ENCODE results near the gene FGGY. TPM values are rescaled to one million over a fixed set of nuclear protein-coding genes. Genes with fewer than 3 reads are reported as not detected.

FGGY gene
- total and polyA plus RNA-seq, 5 donors: 10.0 to 20.5 (median 19.9) TPM

DNA sequence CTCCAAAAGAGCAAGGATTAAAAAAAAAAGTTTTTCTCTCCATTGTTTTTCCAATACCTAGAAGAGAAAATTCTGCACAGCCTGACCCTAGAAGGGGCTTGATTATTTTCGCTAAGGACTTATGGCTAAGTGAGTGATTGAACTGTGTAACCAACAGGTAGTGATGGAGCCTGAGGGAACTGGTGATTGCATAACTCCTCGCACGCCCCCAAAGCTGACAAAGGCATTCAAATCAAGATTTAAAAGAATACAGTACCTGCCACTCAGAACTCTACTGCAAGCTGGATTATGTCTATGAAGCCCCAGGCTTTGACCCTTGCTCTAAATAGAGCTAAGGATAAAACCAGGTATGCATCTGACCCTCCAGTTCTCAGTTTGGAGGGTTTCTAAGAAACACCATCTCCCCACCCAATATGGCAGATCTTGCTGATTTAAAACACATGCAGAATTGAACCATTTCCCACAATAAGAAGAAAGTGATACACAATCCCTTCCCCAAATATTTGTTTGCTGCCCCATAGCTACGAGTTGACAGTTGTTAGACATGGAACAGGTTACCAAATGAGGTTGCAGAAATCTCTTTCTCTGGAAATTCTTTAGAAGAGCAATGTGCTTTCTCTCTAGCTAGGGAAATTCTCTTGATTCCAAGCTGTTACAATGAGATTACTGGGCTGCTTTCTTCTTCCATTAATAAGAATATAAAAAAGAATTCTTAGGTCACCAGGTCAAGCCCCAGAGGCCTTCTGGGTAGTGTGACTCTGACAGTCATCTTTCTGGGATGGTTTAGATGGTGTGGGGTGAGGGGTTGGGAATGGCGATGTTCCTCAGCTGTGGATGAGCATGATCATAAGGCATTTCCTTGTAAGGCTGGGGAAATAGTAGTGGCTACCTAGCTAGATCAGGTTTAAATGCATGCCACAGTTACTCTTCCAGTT lies 35.1 kb downstream of the FGGY start:
- WGBS: 88% methylated on average over 5 of the region's 5 CpGs
- intact Hi-C loops (cut with DNase I): no loop called here
- Histone ChIP-seq H3K27me3 (ENCODE audit: control insufficient read depth, insufficient read depth) (no peaks in the 10 kb centered on the region), H3K4me1 (ENCODE audit: control insufficient read depth, insufficient read depth, low read length) (no peaks in the 10 kb centered on the region), H3K27ac (ENCODE audit: low read length) (no peak overlapping the region), H3K4me3 (ENCODE audit: low read length) (no peak overlapping the region), H3K9me3 (ENCODE audit: control insufficient read depth, low read length) (no peaks in the 10 kb centered on the region)
- ATAC-seq: no peak
- no peak for DNase-seq

DNA sequence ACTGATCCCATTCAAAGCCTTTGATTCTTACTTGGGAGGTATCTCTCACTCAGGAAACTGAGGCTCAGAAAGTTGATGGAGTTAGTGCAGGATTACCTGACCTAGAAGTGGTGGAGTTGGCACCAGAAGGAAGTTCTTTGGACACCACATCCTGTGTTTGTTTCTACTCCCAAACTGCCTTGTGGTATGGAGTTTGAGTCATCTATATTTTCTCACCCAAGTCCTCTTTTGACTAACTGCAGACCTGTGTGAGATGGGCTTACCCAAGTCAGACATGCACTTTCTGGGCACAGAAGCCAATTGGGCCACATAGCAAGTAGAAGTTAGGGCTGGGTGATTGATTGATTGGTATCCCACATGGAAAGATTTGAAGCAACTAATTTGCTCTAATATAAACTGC lies 36.1 kb downstream of the FGGY start:
- Histone ChIP-seq H3K27me3 (ENCODE audit: control insufficient read depth, insufficient read depth) (no peaks in the 10 kb centered on the region), H3K9me3 (ENCODE audit: control insufficient read depth, low read length) (no peaks in the 10 kb centered on the region), H3K4me3 (ENCODE audit: low read length) (no peak overlapping the region), H3K27ac (ENCODE audit: low read length) (no peak overlapping the region), H3K4me1 (ENCODE audit: control insufficient read depth, insufficient read depth, low read length) (no peaks in the 10 kb centered on the region)
- DNase-seq (no peak), ATAC-seq (no peak)
- intact Hi-C loops (cut with DNase I): no loop called here

DNA sequence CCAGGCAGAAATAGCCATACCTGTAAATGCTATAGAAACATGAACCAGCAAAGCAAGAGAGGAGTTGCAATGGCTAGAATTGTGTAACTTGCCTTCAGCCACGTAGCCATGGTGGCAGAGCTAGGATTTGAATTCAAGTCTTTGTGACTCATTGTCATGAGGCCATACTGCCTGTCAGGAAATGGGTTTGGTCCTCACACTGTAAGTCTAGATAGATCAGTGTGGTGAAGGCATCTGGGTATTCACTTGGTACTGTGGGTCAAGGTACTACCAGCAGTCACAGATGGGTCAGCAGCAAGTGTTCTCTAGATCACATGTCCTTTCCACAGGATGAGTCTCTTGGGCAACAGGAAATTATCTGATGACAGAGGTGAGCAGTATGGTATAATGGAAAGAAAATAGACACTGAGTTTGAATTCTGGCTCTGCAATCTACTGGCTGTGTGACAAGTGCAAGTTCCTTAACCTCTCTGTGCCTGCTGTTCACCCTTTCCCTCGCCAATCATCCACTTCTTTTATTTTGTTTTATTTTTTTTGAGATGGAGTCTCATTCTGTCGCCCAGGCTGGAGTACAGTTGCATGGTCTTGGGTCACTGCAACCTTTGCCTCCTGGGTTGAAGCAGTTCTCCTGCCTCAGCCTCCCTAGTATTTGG lies 36.9 kb downstream of the FGGY start:
- WGBS: 85% methylated on average over 3 of the region's 3 CpGs
- intact Hi-C loops (cut with DNase I): no loop called here
- Histone ChIP-seq H3K9me3 (ENCODE audit: control insufficient read depth, low read length) (no peaks in the 10 kb centered on the region), H3K27me3 (ENCODE audit: control insufficient read depth, insufficient read depth) (no peaks in the 10 kb centered on the region), H3K27ac (ENCODE audit: low read length) (no peak overlapping the region), H3K4me1 (ENCODE audit: control insufficient read depth, insufficient read depth, low read length) (no peaks in the 10 kb centered on the region), H3K4me3 (ENCODE audit: low read length) (no peak overlapping the region)
- ATAC-seq: peak in 1 of 2 donors; percentile 14
- DNase-seq: no peak

DNA sequence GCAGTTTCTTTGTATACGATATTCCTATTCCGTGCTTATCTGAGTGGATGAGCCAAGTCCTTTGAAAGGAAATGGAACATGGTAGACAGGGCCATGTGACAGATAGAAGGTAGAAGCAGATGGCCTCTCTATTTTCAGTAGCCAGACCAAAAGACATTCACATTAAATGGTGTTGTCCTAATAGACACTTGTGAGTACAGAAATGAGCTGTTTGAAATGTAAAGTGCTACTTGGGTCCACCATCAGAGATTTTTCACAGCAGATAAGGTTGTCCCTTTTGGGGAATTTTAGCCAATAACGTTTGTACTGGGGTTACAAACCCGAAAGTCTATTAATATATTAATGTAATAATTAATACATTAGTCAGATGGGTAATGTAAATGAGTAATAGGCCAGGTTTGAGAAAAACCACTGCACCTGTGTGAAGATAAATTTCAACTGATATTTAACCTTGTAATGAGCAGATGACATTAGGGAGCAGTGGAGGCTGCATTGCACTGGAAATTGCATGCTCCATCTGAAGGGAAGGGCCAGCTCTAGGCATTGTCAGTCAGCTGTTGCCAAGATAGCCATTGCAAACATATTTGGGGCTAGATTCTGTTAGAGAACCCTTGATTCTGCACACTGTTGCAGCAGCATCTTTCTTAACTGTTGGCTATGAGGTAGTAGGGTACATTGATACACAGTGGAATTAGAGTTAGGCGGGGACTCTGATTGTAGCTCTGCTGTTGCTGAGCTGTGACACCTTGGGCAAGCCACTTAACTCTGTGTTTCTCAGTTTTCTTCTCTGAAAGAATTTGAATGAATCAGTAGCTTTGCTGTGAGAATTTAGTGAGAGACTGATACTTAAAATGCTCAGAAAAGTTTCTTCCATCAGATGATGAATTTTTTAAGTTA lies 43.8 kb downstream of the FGGY start:
- no peaks in the 10 kb centered on the region for H3K9me3 ChIP-seq (ENCODE audit: control insufficient read depth, low read length)
- intact Hi-C loops (cut with DNase I): no loop called here
- 93% methylated on average over 5 of the region's 5 CpGs for WGBS

DNA sequence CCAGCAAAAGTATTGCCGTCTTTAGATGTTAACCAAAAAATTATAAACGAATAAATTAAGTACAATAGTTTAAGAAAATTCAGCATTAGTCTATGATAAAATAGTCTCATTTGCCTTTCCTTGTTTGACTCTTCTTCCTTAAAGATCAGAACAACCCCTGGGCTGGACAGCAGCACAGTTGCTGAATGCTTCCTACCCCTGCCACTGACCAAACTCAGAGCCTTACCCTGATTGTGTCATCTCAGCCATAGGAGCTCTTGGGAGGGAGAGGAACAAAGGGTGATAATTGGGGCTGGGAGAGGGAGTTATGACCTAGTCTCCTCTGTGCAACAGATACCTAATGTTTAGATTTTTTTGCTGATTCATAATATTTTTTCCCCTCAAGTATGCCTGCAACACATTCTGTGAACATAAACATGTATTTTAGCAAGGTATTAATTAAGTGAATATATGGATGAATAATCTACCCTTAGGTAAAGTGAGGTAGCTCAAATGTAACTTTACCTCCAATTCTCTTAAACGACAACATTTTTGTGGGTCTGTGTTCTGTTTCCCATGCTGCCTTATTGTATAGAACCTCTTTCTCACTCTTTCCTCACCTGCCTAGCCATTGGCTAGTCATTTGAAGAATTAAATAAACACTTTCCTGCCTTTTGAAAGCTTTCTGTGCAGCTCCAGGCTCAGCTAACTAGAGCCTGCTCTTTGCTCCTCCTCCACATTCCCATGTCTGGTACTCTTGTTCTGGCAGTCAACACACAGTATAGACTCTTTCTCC lies 46.1 kb downstream of the FGGY start:
- DNase-seq (no peak), ATAC-seq (no peak)
- no peaks in the 10 kb centered on the region for H3K4me1 ChIP-seq (ENCODE audit: control insufficient read depth, insufficient read depth, low read length)
- intact Hi-C loops (cut with DNase I): no loop called here
- WGBS: 94% methylated on average over 3 of the region's 3 CpGs
- no peak overlapping the region for H3K27ac ChIP-seq (ENCODE audit: low read length)
- no peaks in the 10 kb centered on the region for H3K9me3 ChIP-seq (ENCODE audit: control insufficient read depth, low read length)
- no peak overlapping the region for H3K4me3 ChIP-seq (ENCODE audit: low read length)
- H3K27me3 ChIP-seq (ENCODE audit: control insufficient read depth, insufficient read depth): no peaks in the 10 kb centered on the region

More for the DNA sequence above, 43.8 kb downstream of the FGGY start:
- no peak overlapping the region for H3K4me3 ChIP-seq (ENCODE audit: low read length)
- DNase-seq (no peak), ATAC-seq (no peak)
- H3K27ac ChIP-seq (ENCODE audit: low read length): no peak overlapping the region
- H3K27me3 ChIP-seq (ENCODE audit: control insufficient read depth, insufficient read depth): no peaks in the 10 kb centered on the region
- no peaks in the 10 kb centered on the region for H3K4me1 ChIP-seq (ENCODE audit: control insufficient read depth, insufficient read depth, low read length)

DNA sequence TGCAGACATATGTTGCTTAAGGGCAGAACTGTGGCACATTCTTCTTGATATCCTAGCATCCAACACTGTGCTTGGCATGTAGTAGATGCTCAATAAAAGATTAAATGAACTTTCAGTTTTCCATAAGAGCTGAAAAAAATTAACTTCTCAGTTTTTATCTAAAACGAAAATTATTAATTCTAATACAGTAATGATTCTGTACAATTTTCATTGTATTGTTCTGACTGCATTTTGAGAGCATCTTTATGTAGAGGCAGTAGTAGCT lies 46.6 kb downstream of the FGGY start:
- ATAC-seq (no peak), DNase-seq (no peak)
- H3K4me3 ChIP-seq (ENCODE audit: low read length): no peak overlapping the region
- H3K27me3 ChIP-seq (ENCODE audit: control insufficient read depth, insufficient read depth): no peaks in the 10 kb centered on the region
- H3K27ac ChIP-seq (ENCODE audit: low read length): no peak overlapping the region
- no peaks in the 10 kb centered on the region for H3K9me3 ChIP-seq (ENCODE audit: control insufficient read depth, low read length)
- no peaks in the 10 kb centered on the region for H3K4me1 ChIP-seq (ENCODE audit: control insufficient read depth, insufficient read depth, low read length)
- 78% methylated on average over 1 of the region's 1 CpG for WGBS
- intact Hi-C loops (cut with DNase I): no loop called here

DNA sequence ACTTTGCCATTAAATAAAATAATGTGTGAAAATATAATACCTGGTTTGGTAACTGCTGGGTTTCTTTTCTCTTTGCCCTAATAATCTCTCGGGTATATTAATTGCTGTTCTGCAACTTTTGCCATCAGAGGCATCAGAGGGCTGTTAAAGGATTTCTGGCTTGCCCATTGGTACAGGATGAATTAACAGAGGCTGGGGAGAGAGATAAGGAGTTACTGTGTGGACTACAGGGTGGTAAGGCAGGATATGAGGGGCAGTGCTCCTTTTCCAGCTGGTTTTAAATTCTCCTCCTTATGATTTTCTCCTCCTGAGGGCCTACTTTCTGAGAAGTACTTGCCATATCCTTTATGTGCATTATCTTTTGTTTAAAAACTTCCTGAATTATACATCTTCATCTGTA lies 48.3 kb downstream of the FGGY start:
- Histone ChIP-seq H3K27me3 (ENCODE audit: control insufficient read depth, insufficient read depth) (no peaks in the 10 kb centered on the region), H3K4me3 (ENCODE audit: low read length) (no peak overlapping the region), H3K4me1 (ENCODE audit: control insufficient read depth, insufficient read depth, low read length) (no peaks in the 10 kb centered on the region), H3K9me3 (ENCODE audit: control insufficient read depth, low read length) (no peaks in the 10 kb centered on the region), H3K27ac (ENCODE audit: low read length) (no peak overlapping the region)
- intact Hi-C loops (cut with DNase I): no loop called here
- DNase-seq (no peak), ATAC-seq (no peak)
- WGBS: 92% methylated on average over 1 of the region's 1 CpG

DNA sequence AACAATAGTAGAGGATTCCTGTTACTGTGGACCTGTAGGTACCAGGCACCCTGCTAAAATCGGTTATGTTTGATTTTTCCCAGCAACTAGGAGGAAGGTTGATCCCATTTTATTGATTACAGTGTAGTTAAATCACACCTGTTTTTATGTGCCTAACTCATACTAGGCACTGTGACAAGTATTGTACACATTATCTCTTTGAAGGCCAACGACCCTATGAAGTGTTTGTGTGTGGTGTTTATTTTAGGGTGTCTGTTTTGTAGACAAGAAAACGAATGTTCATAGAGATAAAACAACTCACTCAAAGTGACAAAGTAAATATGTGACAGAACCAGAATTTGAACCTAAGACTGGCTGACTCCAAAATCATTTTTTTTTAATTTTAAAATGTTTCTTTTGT lies 49.5 kb downstream of the FGGY start:
- DNase-seq: no peak
- Histone ChIP-seq H3K4me1 (ENCODE audit: control insufficient read depth, insufficient read depth, low read length) (no peaks in the 10 kb centered on the region), H3K27ac (ENCODE audit: low read length) (no peak overlapping the region), H3K9me3 (ENCODE audit: control insufficient read depth, low read length) (no peaks in the 10 kb centered on the region), H3K4me3 (ENCODE audit: low read length) (no peak overlapping the region), H3K27me3 (ENCODE audit: control insufficient read depth, insufficient read depth) (no peaks in the 10 kb centered on the region)
- intact Hi-C loops (cut with DNase I): no loop called here
- 70% methylated on average over 3 of the region's 3 CpGs for WGBS
- ATAC-seq: no peak

DNA sequence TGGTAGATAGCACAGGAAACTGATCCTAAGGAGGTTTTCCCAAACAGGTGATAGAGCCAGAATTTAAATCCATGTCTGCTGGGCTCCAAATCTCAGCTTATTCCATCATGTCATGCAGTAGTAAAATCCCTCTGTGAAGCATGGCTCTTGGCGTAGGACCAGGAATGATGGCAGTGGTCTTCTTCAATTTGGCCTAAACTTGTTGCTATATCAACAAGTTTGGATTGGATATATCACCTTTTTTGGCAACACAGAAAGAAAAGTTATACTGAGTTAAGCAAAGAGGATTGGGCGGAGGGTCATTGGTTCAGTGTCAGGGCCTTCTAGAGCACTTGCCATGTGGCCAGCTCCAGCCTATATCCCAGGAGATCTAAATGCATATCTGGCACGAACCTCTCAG lies 52.2 kb downstream of the FGGY start:
- no peaks in the 10 kb centered on the region for H3K4me1 ChIP-seq (ENCODE audit: control insufficient read depth, insufficient read depth, low read length)
- H3K9me3 ChIP-seq (ENCODE audit: control insufficient read depth, low read length): no peaks in the 10 kb centered on the region
- DNase-seq: no peak
- H3K27ac ChIP-seq (ENCODE audit: low read length): no peak overlapping the region
- no peak overlapping the region for H3K4me3 ChIP-seq (ENCODE audit: low read length)
- H3K27me3 ChIP-seq (ENCODE audit: control insufficient read depth, insufficient read depth): no peaks in the 10 kb centered on the region
- intact Hi-C loops (cut with DNase I): no loop called here
- 90% methylated on average over 3 of the region's 3 CpGs for WGBS
- ATAC-seq: no peak

DNA sequence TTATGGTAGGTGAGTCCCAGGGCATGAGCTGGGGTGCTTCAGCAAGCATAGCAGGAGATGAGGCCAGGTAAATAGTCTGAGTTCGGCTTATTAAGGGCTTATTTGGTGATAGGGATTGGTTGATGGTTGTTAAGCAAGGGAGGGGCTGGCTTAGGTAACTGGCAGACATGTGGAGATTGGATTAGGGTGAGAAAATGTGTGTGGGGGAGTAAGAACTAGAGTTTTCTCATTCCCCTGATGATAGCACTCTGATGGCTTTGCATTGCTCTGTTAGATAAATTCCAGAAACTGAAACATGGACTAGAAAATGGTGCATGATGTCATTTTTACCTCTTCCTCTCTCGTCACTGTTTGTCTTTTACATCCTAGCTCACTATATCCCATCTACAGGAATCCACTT lies 53.6 kb downstream of the FGGY start:
- DNase-seq: no peak
- H3K9me3 ChIP-seq (ENCODE audit: control insufficient read depth, low read length): no peaks in the 10 kb centered on the region
- H3K4me3 ChIP-seq (ENCODE audit: low read length): no peak overlapping the region
- H3K27me3 ChIP-seq (ENCODE audit: control insufficient read depth, insufficient read depth): no peaks in the 10 kb centered on the region
- intact Hi-C loops (cut with DNase I): no loop called here
- ATAC-seq: no peak
- 91% methylated on average over 2 of the region's 2 CpGs for WGBS
- H3K4me1 ChIP-seq (ENCODE audit: control insufficient read depth, insufficient read depth, low read length): peaks cover 2% of the 10 kb centered on the region
- no peak overlapping the region for H3K27ac ChIP-seq (ENCODE audit: low read length)

All from right cardiac atrium (tissue), 5 donors.